T-helper 17 cell (primary cell): ENCODE measurements around the gene GPR12. TPM values are rescaled to one million over a fixed set of nuclear protein-coding genes. Genes with fewer than 3 reads are reported as not detected.

Source experiments
- ATAC-seq: fragments of 150-1000 bp; cut with Tn5 transposase; 2 replicates; pipeline ENCODE4 v1.10.0; 2021; ENCODE audit warnings: mild to moderate bottlenecking, moderate library complexity
- DNase-seq, 3 donors: peaks; one replicate each; pipeline versions ENCODE4 v3.0.0 to v3.0.0-alpha.2; 2020 to 2021
- H3K9me3 ChIP-seq: one replicate; pipeline ENCODE4 v1.7.0; 2013; ENCODE audit warnings: low read length, mild to moderate bottlenecking; ENCODE audit not compliant: control insufficient read depth, poor library complexity, severe bottlenecking
- H3K27ac Mint-ChIP-seq: one replicate; pipeline ENCODE4 v1.8.0; 2022; ENCODE audit warnings: mild to moderate bottlenecking, moderate library complexity, mixed read lengths
- H3K27me3 Mint-ChIP-seq: one replicate; pipeline ENCODE4 v1.8.0; 2022; ENCODE audit warnings: mixed read lengths
- H3K36me3 Mint-ChIP-seq: one replicate; pipeline ENCODE4 v1.8.0; 2022; ENCODE audit warnings: low read depth, mixed read lengths
- H3K4me1 Mint-ChIP-seq: one replicate; pipeline ENCODE4 v1.8.0; 2022; ENCODE audit warnings: mild to moderate bottlenecking, mixed read lengths
- H3K4me3 Mint-ChIP-seq: one replicate; pipeline ENCODE4 v1.8.0; 2022; ENCODE audit warnings: mild to moderate bottlenecking, moderate library complexity, mixed read lengths
- total RNA-seq, 4 donors: library from RNA in 2 of 4; stranded (reverse) in 2 of 4; gene quantifications; one replicate each; pipeline ENCODE4 v1.2.3 and lab custom pipeline; 2022 to 2026

The GPR12 gene
- total RNA-seq, 2 donors from 2014 or later, result not detected

- Mint-ChIP-seq H3K27ac (no peak overlapping the region), H3K4me1 (no peaks in the 10 kb centered on the region), H3K4me3 (no peak overlapping the region), H3K36me3 (no peaks in the 10 kb centered on the region), H3K27me3 (peaks cover 41% of the 10 kb centered on the region)
- no peaks in the 10 kb centered on the region for H3K9me3 ChIP-seq
- ATAC-seq, result peak; percentile 45
- DNase-seq, result no peak
Measured at GRCh38 chr13:26707122-26708006, 53.2 kb downstream of the GPR12 start.

GRCh38 chr13:26706381-26706780 is 54.2 kb downstream of the GPR12 start:
- Mint-ChIP-seq H3K4me1 (no peaks in the 10 kb centered on the region), H3K4me3 (no peak overlapping the region), H3K36me3 (no peaks in the 10 kb centered on the region), H3K27ac (no peak overlapping the region), H3K27me3 (peaks cover 41% of the 10 kb centered on the region)
- no peaks in the 10 kb centered on the region for H3K9me3 ChIP-seq
- DNase-seq (no peak), ATAC-seq (no peak)

GRCh38 chr13:26705536-26705935 is 55.0 kb downstream of the GPR12 start:
- peaks cover 36% of the 10 kb centered on the region for H3K27me3 Mint-ChIP-seq

More at GRCh38 chr13:26705536-26705935, 55.0 kb downstream of the GPR12 start:
- H3K4me3 Mint-ChIP-seq, result no peak overlapping the region
- no peaks in the 10 kb centered on the region for H3K36me3 Mint-ChIP-seq
- ATAC-seq (no peak), DNase-seq (no peak)
- no peak overlapping the region for H3K27ac Mint-ChIP-seq
- no peaks in the 10 kb centered on the region for H3K9me3 ChIP-seq
- H3K4me1 Mint-ChIP-seq, result no peaks in the 10 kb centered on the region

Other genes starting within 250 kb of the GPR12 start
- 1 to 10 TPM in 1 of 2 donors, not detected in 1; 6.4 TPM for gene WASF3, start 203.1 kb downstream of the GPR12 start, total RNA-seq